Thyroid gland (tissue), 4 donors: Measurements from ENCODE around the gene GLT1D1. TPM values are rescaled to one million over a fixed set of nuclear protein-coding genes. Genes with fewer than 3 reads are reported as not detected.

ENCODE experiments used
- DNase-seq, 2 donors: peaks; one replicate each; pipeline ENCODE4 v3.0.0-alpha.2; 2019
- H3K27ac ChIP-seq, 3 donors: fragments of 200-600 bp; sonication (generic); 1 replicate in 2 of 3; 2 replicates in 1 of 3; pipeline ENCODE4 v1.5.1; 2016 to 2019; ENCODE audit warnings: mild to moderate bottlenecking in 1 of 3, moderate library complexity in 1 of 3
- H3K27me3 ChIP-seq: fragments of 200-600 bp; sonication (generic); one replicate; pipeline ENCODE4 v1.5.1; 2019
- H3K36me3 ChIP-seq, 2 donors: fragments of 200-600 bp; sonication (generic); one replicate each; pipeline ENCODE4 v1.5.1; 2016 to 2019
- H3K4me1 ChIP-seq, 2 donors: fragments of 200-600 bp; sonication (generic); one replicate each; pipeline ENCODE4 v1.5.1; 2017 to 2019
- H3K4me3 ChIP-seq, 3 donors: fragments of 200-600 bp; sonication (generic); replicated peaks in 1 of 3; 1 replicate in 2 of 3; 2 replicates in 1 of 3; pipeline ENCODE4 v1.5.1; 2016; ENCODE audit warnings: mild to moderate bottlenecking in 1 of 3
- H3K9me3 ChIP-seq: fragments of 200-600 bp; sonication (generic); one replicate; pipeline ENCODE4 v1.5.1; 2017
- POLR2A ChIP-seq, 2 donors: fragments of 450-650 bp; IDR thresholded peaks; one replicate each; pipeline ENCODE4 v1.6.1; 2017; ENCODE audit warnings: antibody characterized with exemption in 2 of 2, mild to moderate bottlenecking in 2 of 2, moderate library complexity in 1 of 2
- WGBS, 2 donors: methylation state at CpG; one replicate each; pipeline ENCODE4 v1.1.5; 2017; 5-methylcytosine and 5-hydroxymethylcytosine counted together
- intact Hi-C: fragments of 100-400 bp; cut with DNase I; formaldehyde crosslinking; loops from one replicate; pipeline ENCODE4 v1.15.1; 2023
- total RNA-seq, 4 donors: library from RNA; depleted of rRNA; stranded (reverse); fragments of >200 nt; gene quantifications; one replicate each; pipeline ENCODE4 v1.2.3, GENCODE V29; 2016
- TF ChIP-seq, protein P1 (sequence below), 6 experiments: fragments of 200-600 bp in 3 of 6; fragments of 450-650 bp in 3 of 6; sonication (generic) in 3 of 6; IDR thresholded peaks; one replicate each; pipeline ENCODE4 v1.5.1; 2016 to 2019; ENCODE audit warnings: antibody characterized with exemption in 6 of 6, mild to moderate bottlenecking in 2 of 6, inconsistent platforms in 1 of 6, moderate library complexity in 1 of 6

Gene GLT1D1
- total RNA-seq, 4 donors from 2014 or later = 0.13 to 2.6 (median 0.45) TPM

- no peak for TF ChIP-seq POLR2A (IDR thresholded peaks at IDR 0.05)
- TF ChIP-seq, protein P1, sequence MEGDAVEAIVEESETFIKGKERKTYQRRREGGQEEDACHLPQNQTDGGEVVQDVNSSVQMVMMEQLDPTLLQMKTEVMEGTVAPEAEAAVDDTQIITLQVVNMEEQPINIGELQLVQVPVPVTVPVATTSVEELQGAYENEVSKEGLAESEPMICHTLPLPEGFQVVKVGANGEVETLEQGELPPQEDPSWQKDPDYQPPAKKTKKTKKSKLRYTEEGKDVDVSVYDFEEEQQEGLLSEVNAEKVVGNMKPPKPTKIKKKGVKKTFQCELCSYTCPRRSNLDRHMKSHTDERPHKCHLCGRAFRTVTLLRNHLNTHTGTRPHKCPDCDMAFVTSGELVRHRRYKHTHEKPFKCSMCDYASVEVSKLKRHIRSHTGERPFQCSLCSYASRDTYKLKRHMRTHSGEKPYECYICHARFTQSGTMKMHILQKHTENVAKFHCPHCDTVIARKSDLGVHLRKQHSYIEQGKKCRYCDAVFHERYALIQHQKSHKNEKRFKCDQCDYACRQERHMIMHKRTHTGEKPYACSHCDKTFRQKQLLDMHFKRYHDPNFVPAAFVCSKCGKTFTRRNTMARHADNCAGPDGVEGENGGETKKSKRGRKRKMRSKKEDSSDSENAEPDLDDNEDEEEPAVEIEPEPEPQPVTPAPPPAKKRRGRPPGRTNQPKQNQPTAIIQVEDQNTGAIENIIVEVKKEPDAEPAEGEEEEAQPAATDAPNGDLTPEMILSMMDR (IDR thresholded peaks at IDR 0.05) = no peak
- no peak for DNase-seq
- H3K27ac ChIP-seq = no peak overlapping the region
- no peaks in the 10 kb centered on the region for H3K9me3 ChIP-seq
- intact Hi-C loops = no loop called here
- no peak overlapping the region for H3K4me3 ChIP-seq
- no peaks in the 10 kb centered on the region for H3K27me3 ChIP-seq
- 90 to 96% methylated on average over 14 of the region's 14 CpGs for WGBS, 2 donors
- H3K36me3 ChIP-seq = peaks cover 20 to 23% of the 10 kb centered on the region in 2 donors
- H3K4me1 ChIP-seq = peaks cover 4 to 7% of the 10 kb centered on the region in 2 donors
These were observed 46.0 kb upstream of the GLT1D1 start for GRCh38 chr12:128807161-128807724.

DNA sequence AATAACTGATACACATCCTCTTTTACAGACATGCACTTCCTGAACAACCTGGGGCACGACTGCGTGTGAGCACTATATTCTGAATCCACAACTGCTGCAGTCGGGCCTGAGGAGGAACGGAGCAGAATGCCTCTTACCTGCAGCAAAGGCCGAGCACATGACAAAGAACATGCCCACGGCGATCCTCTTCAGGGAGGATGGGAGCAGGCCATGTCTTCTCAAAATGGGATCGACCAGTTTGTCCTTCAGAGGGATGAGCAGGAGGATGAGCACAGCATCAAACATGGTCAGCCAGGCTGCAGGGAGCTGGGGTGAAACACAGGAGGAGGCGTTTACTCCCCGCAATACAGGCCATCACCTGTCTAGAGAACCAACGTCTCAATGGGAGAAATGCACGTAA, 44.6 kb upstream of the GLT1D1 start:
- intact Hi-C loops = no loop called here
- peaks cover 20 to 23% of the 10 kb centered on the region in 2 donors for H3K36me3 ChIP-seq

GRCh38 chr12:128810182-128811127, 42.8 kb upstream of the GLT1D1 start:
- 50 to 78% methylated on average over 14 of the region's 14 CpGs for WGBS, 2 donors
- TF ChIP-seq, protein P1 (IDR thresholded peaks at IDR 0.05) = no peak
- no peak for TF ChIP-seq POLR2A (IDR thresholded peaks at IDR 0.05)
- Histone ChIP-seq H3K4me1 (peaks cover 4 to 6% of the 10 kb centered on the region in 2 donors), H3K27ac (no peak overlapping the region), H3K4me3 (no peak overlapping the region), H3K9me3 (no peaks in the 10 kb centered on the region), H3K36me3 (peaks cover 13 to 17% of the 10 kb centered on the region in 2 donors), H3K27me3 (no peaks in the 10 kb centered on the region)
- intact Hi-C loops = no loop called here
- no peak for DNase-seq

More for the DNA sequence above, 44.6 kb upstream of the GLT1D1 start:
- Histone ChIP-seq H3K27me3 (no peaks in the 10 kb centered on the region), H3K27ac (no peak overlapping the region), H3K4me1 (peaks cover 4 to 6% of the 10 kb centered on the region in 2 donors), H3K9me3 (no peaks in the 10 kb centered on the region), H3K4me3 (no peak overlapping the region)
- no peak for TF ChIP-seq POLR2A (IDR thresholded peaks at IDR 0.05)
- TF ChIP-seq, protein P1 (IDR thresholded peaks at IDR 0.05) = no peak
- DNase-seq = no peak
- 88 to 94% methylated on average over 12 of the region's 12 CpGs for WGBS, 2 donors

DNA sequence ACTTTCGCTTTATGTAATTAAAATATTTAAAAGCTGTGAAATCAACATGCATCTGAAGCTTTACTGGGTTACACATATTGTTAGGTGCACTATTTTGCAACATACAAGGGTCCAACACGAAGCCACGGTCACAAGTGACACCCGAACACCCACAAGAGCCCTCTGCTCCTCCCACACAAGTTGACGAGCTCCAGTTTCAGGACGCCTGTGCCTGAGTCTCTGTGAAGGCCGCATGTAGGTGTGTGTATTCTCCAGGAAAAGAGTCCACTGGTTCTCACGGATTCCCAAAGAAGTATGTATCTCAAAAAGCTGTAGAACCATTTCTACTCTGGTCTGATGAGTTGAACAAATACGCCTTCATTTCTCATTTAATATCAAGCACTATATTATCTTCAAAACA, 41.5 kb upstream of the GLT1D1 start:
- TF ChIP-seq POLR2A (IDR thresholded peaks at IDR 0.05) = no peak
- TF ChIP-seq, protein P1 (IDR thresholded peaks at IDR 0.05) = no peak
- Histone ChIP-seq H3K4me3 (no peak overlapping the region), H3K9me3 (no peaks in the 10 kb centered on the region), H3K36me3 (peaks cover 13 to 17% of the 10 kb centered on the region in 2 donors), H3K4me1 (peaks cover 4 to 11% of the 10 kb centered on the region in 2 donors), H3K27me3 (no peaks in the 10 kb centered on the region), H3K27ac (no peak overlapping the region)
- WGBS, 2 donors = 79 to 86% methylated on average over 9 of the region's 9 CpGs
- no peak for DNase-seq
- intact Hi-C loops = no loop called here

DNA sequence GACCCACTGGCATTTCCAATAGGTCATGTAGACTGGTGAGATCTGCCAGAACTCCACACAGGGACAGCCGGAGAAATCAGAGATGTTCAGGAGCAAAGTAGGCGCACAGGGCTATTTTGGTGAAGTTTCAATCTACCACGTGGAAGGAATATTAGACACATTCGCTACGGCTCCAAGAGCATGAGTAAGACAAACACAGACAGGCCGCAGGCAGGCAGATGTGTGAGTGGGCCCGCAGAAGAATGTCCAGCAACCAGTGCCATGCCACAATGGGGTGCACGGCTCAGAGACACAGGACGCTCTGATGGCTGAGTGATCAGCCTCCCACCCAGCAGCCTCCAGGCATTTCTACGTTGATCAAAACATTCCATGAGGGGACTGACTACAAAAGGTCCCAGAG, 39.9 kb upstream of the GLT1D1 start:
- Histone ChIP-seq H3K27me3 (no peaks in the 10 kb centered on the region), H3K36me3 (peaks cover 0 to 8% of the 10 kb centered on the region in 2 donors), H3K27ac (no peak overlapping the region), H3K9me3 (no peaks in the 10 kb centered on the region), H3K4me3 (no peak overlapping the region), H3K4me1 (peaks cover 19 to 23% of the 10 kb centered on the region in 2 donors)
- 93 to 94% methylated on average over 10 of the region's 10 CpGs for WGBS, 2 donors
- TF ChIP-seq, protein P1 (IDR thresholded peaks at IDR 0.05) = no peak
- no peak for TF ChIP-seq POLR2A (IDR thresholded peaks at IDR 0.05)
- DNase-seq = no peak
- intact Hi-C loops = no loop called here
